SK-N-MC (cell line): ENCODE results near the gene ACTR3C.
"Not testable (repeated sequence)": the region's sequence is repeated elsewhere in the genome, so short reads cannot be mapped to it uniquely, and the experiment has no call there.

ENCODE experiments used
- EZH2 ChIP-seq: fragments of 200-600 bp; sonication (generic); IDR thresholded peaks from one replicate; pipeline ENCODE4 v1.6.1; 2017; ENCODE audit warnings: antibody characterized with exemption
- FOXP2 ChIP-seq: optimal IDR thresholded peaks from 2 replicates; pipeline ENCODE3; 2011; ENCODE audit warnings: mild to moderate bottlenecking, moderate library complexity; ENCODE audit not compliant: insufficient read depth; ENCODE audit errors: extremely low read length, control extremely low read depth
- POLR2AphosphoS5 ChIP-seq: IDR thresholded peaks from 2 replicates; pipeline ENCODE4 v1.6.1; 2012; ENCODE audit warnings: mild to moderate bottlenecking, low read depth, low read length, borderline replicate concordance

GRCh38 chr7:150290317-150290716, 33.0 kb downstream of the ACTR3C start:
- not testable (repeated sequence) for TF ChIP-seq EZH2, POLR2AphosphoS5, FOXP2
